HG03342 (cell line): ENCODE data around the gene TCF7L2.

ENCODE experiments used
- ATAC-seq: cut with Tn5 transposase; IDR thresholded peaks from one replicate; pipeline ENCODE4 v1.9.1; 2021; ENCODE audit warnings: mild to moderate bottlenecking, moderate library complexity; ENCODE audit not compliant: unreplicated experiment

Gene TCF7L2

GRCh38 chr10:112991888-112992491 is 41.9 kb downstream of the TCF7L2 start:
- ATAC-seq = no peak

GRCh38 chr10:112996462-112996861 is 46.4 kb downstream of the TCF7L2 start:
- ATAC-seq = no peak

- no peak for ATAC-seq
Observed at GRCh38 chr10:112999102-112999501, 49.1 kb downstream of the TCF7L2 start.

- ATAC-seq = no peak
Observed at GRCh38 chr10:113000442-113000841, 50.4 kb downstream of the TCF7L2 start.

- ATAC-seq = no peak
Observed at GRCh38 chr10:113000876-113001598, 51.0 kb downstream of the TCF7L2 start.

- no peak for ATAC-seq
Observed at GRCh38 chr10:113001599-113002448, 51.8 kb downstream of the TCF7L2 start.

- ATAC-seq = no peak
Observed at GRCh38 chr10:113002449-113002777, 52.4 kb downstream of the TCF7L2 start.

GRCh38 chr10:113003052-113003451 is 53.0 kb downstream of the TCF7L2 start:
- ATAC-seq = no peak

- no peak for ATAC-seq
Observed at GRCh38 chr10:113004069-113004618, 54.1 kb downstream of the TCF7L2 start.

- ATAC-seq = no peak
Observed at GRCh38 chr10:113005380-113005779, 55.3 kb downstream of the TCF7L2 start.

- ATAC-seq = no peak
Observed at GRCh38 chr10:113006656-113007342, 56.8 kb downstream of the TCF7L2 start.

- ATAC-seq = no peak
Observed at GRCh38 chr10:113007343-113007771, 57.3 kb downstream of the TCF7L2 start.

- ATAC-seq = no peak
Observed at GRCh38 chr10:113007821-113008220, 57.8 kb downstream of the TCF7L2 start.

- no peak for ATAC-seq
Observed at GRCh38 chr10:113011592-113012374, 61.7 kb downstream of the TCF7L2 start.

- ATAC-seq = no peak
Observed at GRCh38 chr10:113015201-113015600, 65.2 kb downstream of the TCF7L2 start.

GRCh38 chr10:113017376-113017775 is 67.3 kb downstream of the TCF7L2 start:
- no peak for ATAC-seq

- no peak for ATAC-seq
Observed at GRCh38 chr10:113018034-113018433, 68.0 kb downstream of the TCF7L2 start.

GRCh38 chr10:113019096-113019495 is 69.0 kb downstream of the TCF7L2 start:
- no peak for ATAC-seq

GRCh38 chr10:113019692-113020474 is 69.8 kb downstream of the TCF7L2 start:
- no peak for ATAC-seq

- ATAC-seq = no peak
Observed at GRCh38 chr10:113020475-113020753, 70.4 kb downstream of the TCF7L2 start.
